Panc1 (cell line): ENCODE measurements around the gene RGS17. TPM values are rescaled to one million over a fixed set of nuclear protein-coding genes. Genes with fewer than 3 reads are reported as not detected.

ENCODE experiments used
- ATAC-seq: fragments of 200-7000 bp; cut with Tn5 transposase; 2 replicates; pipeline ENCODE4 v1.9.1; 2020; ENCODE audit warnings: mild to moderate bottlenecking, moderate library complexity
- BruUV-seq: library from RNA; stranded (reverse); fragments of 400-500 nt; replicated peaks from 2 replicates; lab custom pipeline; 2021; lab: Mats Ljungman, UMichigan
- CTCF ChIA-PET: fragments of 300-600 bp; sonication (Branson Sonifier 250); formaldehyde crosslinking; loops from one replicate; lab custom pipeline; 2022; ENCODE audit warnings: antibody characterized with exemption; lab: Charles Lee
- POLR2A ChIA-PET: fragments of 300-600 bp; sonication (Branson Sonifier 250); formaldehyde crosslinking; loops from one replicate; lab custom pipeline; 2022; ENCODE audit warnings: antibody characterized with exemption; lab: Charles Lee
- DNase-seq: peaks from one replicate; pipeline ENCODE4 v3.0.0-alpha.2; 2010; ENCODE audit warnings: low read depth, low spot score
- H3K27ac ChIP-seq: 2 replicates; pipeline ENCODE4 v1.5.1; 2011; ENCODE audit warnings: mild to moderate bottlenecking, low read length, inconsistent platforms
- H3K27me3 ChIP-seq: fragments of 200-500 bp; sonication (Bioruptor generic); 2 replicates; pipeline ENCODE4 v1.6.0; 2014; ENCODE audit warnings: low read length, inconsistent platforms; ENCODE audit not compliant: control insufficient read depth, insufficient read depth
- H3K36me3 ChIP-seq: fragments of 200-500 bp; sonication (Bioruptor generic); 2 replicates; pipeline ENCODE4 v1.5.1; 2014; ENCODE audit warnings: inconsistent platforms, mild to moderate bottlenecking, low read length, moderate library complexity; ENCODE audit not compliant: control insufficient read depth, insufficient read depth
- H3K4me1 ChIP-seq: 2 replicates; pipeline ENCODE4 v1.5.1; 2011; ENCODE audit warnings: inconsistent platforms, mild to moderate bottlenecking, low read length, moderate library complexity; ENCODE audit not compliant: control insufficient read depth, insufficient read depth
- H3K4me3 ChIP-seq, 2 experiments: 2 replicates each; pipeline ENCODE4 v1.5.1; 2011 to 2012; ENCODE audit warnings: low read depth in 2 of 2, low read length in 2 of 2, mild to moderate bottlenecking in 2 of 2, inconsistent platforms in 1 of 2, moderate library complexity in 1 of 2
- H3K9me3 ChIP-seq: fragments of 200-500 bp; sonication (Bioruptor generic); 2 replicates; pipeline ENCODE4 v1.5.1; 2014; ENCODE audit warnings: low read depth, mild to moderate bottlenecking, inconsistent platforms, low read length, moderate library complexity; ENCODE audit not compliant: control insufficient read depth, insufficient read depth
- POLR2AphosphoS5 ChIP-seq: IDR thresholded peaks from 2 replicates; pipeline ENCODE4 v1.6.1; 2012; ENCODE audit warnings: mild to moderate bottlenecking, low read depth, low read length, moderate library complexity
- REST ChIP-seq, 2 experiments: IDR thresholded peaks; 2 replicates each; pipeline ENCODE4 v1.6.1; 2011 to 2012; ENCODE audit warnings: low read depth in 2 of 2, control low read depth in 1 of 2, low read length in 1 of 2, mild to moderate bottlenecking in 1 of 2, moderate library complexity in 1 of 2; ENCODE audit not compliant: insufficient read depth in 1 of 2
- SIN3A ChIP-seq: IDR thresholded peaks from 2 replicates; pipeline ENCODE4 v1.6.1; 2012; ENCODE audit warnings: low read depth, mild to moderate bottlenecking, low read length, moderate library complexity, borderline replicate concordance; ENCODE audit not compliant: insufficient read depth
- TCF7L2 ChIP-seq: IDR thresholded peaks from 2 replicates; pipeline ENCODE4 v1.6.1; 2011; ENCODE audit warnings: mild to moderate bottlenecking, low read depth, low read length, inconsistent platforms
- in situ Hi-C: cut with HindIII; loops from 2 replicates; pipeline ENCODE4 v1.10.0; 2016; ENCODE audit warnings: low sequenced_read_pairs, low pct_unique_long_range_greater_than_20kb
- intact Hi-C: fragments of 100-400 bp; cut with micrococcal nuclease; formaldehyde crosslinking; loops from one replicate; pipeline ENCODE4 v1.10.0; 2022; ENCODE audit not compliant: unreplicated experiment
- total RNA-seq: library from RNA; stranded (reverse); gene quantifications from one replicate; pipeline ENCODE4 v1.2.1, GENCODE V29; 2021; ENCODE audit not compliant: unreplicated experiment
- TF ChIP-seq, protein P1 (sequence below): fragments of 450-650 bp; IDR thresholded peaks from 2 replicates; pipeline ENCODE4 v1.5.1; 2017; ENCODE audit warnings: mild to moderate bottlenecking

RGS17 gene
- total RNA-seq, 1 experiment from 2014 or later, result 8.7 TPM

GRCh38 chr6:153012856-153013255, 118.2 kb downstream of the RGS17 start:
- no peak overlapping the region for H3K27ac ChIP-seq
- POLR2A ChIA-PET, result no interaction called here

GRCh38 chr6:153003366-153003690, 127.8 kb downstream of the RGS17 start:
- peaks cover 17% of the 10 kb centered on the region for H3K36me3 ChIP-seq
- POLR2A ChIA-PET, result no interaction called here

More at GRCh38 chr6:153012856-153013255, 118.2 kb downstream of the RGS17 start:
- in situ Hi-C loops, result no loop called here
- Histone ChIP-seq H3K9me3 (no peaks in the 10 kb centered on the region), H3K4me1 (no peaks in the 10 kb centered on the region), H3K36me3 (no peaks in the 10 kb centered on the region; the same call in 1 of the 2 replicates), H3K27me3 (no peaks in the 10 kb centered on the region), H3K4me3 (no peak overlapping the region)
- BruUV-seq, result no TSS peak
- no peak for ATAC-seq
- intact Hi-C loops, result no loop called here
- DNase-seq, result no peak
- no peak for TF ChIP-seq SIN3A
- CTCF ChIA-PET, result no interaction called here

GRCh38 chr6:153002613-153003365, 128.3 kb downstream of the RGS17 start, which contains the start of gene MTRF1L:
Gene MTRF1L (minus strand): TSS chr6:153002709. CDS start chr6:153002685, 24 bp downstream.
- BruUV-seq, result TSS peak; percentile 71
- POLR2A ChIA-PET, result no interaction called here
- peaks cover 22% of the 10 kb centered on the region for H3K36me3 ChIP-seq
- in situ Hi-C loops (no loop called here), intact Hi-C loops (no loop called here)
- H3K4me3 ChIP-seq, result peak within 1 kb of the TSS; percentile 76 to 100
- TF ChIP-seq TCF7L2 (no peak), POLR2AphosphoS5 (peak; percentile 73), REST (IDR thresholded peaks at IDR 0.05; ENCODE audit: insufficient read depth in 1 of 2, low read depth in 2 of 2, low read length in 1 of 2) (no peak), SIN3A (peak; percentile 61; the same call in 1 of the 2 replicates)
- TF ChIP-seq, protein P1, sequence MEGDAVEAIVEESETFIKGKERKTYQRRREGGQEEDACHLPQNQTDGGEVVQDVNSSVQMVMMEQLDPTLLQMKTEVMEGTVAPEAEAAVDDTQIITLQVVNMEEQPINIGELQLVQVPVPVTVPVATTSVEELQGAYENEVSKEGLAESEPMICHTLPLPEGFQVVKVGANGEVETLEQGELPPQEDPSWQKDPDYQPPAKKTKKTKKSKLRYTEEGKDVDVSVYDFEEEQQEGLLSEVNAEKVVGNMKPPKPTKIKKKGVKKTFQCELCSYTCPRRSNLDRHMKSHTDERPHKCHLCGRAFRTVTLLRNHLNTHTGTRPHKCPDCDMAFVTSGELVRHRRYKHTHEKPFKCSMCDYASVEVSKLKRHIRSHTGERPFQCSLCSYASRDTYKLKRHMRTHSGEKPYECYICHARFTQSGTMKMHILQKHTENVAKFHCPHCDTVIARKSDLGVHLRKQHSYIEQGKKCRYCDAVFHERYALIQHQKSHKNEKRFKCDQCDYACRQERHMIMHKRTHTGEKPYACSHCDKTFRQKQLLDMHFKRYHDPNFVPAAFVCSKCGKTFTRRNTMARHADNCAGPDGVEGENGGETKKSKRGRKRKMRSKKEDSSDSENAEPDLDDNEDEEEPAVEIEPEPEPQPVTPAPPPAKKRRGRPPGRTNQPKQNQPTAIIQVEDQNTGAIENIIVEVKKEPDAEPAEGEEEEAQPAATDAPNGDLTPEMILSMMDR, result no peak
- CTCF ChIA-PET, result no interaction called here
- H3K9me3 ChIP-seq, result no peaks in the 10 kb centered on the region
- peaks cover 18% of the 10 kb centered on the region for H3K4me1 ChIP-seq
- DNase-seq (peak; percentile 82), ATAC-seq (peak; percentile 97)
- H3K27me3 ChIP-seq, result no peaks in the 10 kb centered on the region
- H3K27ac ChIP-seq, result peak within 1 kb of the TSS; percentile 96

More at GRCh38 chr6:153003366-153003690, 127.8 kb downstream of the RGS17 start:
- peak; percentile 42 for ATAC-seq
- H3K4me1 ChIP-seq, result peaks cover 18% of the 10 kb centered on the region
- peak overlapping the region; percentile 76 to 100 for H3K4me3 ChIP-seq
- DNase-seq, result no peak
- intact Hi-C loops (no loop called here), in situ Hi-C loops (no loop called here)
- peak overlapping the region; percentile 96 for H3K27ac ChIP-seq
- no peaks in the 10 kb centered on the region for H3K9me3 ChIP-seq
- no peaks in the 10 kb centered on the region for H3K27me3 ChIP-seq
- TF ChIP-seq, protein P1, result no peak
- TF ChIP-seq TCF7L2, result no peak
- no peak for TF ChIP-seq POLR2AphosphoS5
- TF ChIP-seq SIN3A, result no peak
- BruUV-seq, result no TSS peak
- CTCF ChIA-PET, result no interaction called here
